ENCODE measurements around the gene YBX1. TPM values are rescaled to one million over a fixed set of nuclear protein-coding genes. Genes with fewer than 3 reads are reported as not detected.

Gene YBX1
- total and polyA plus RNA-seq, 2 of the 13 experiments (the other 11 are each of a cell fraction or from before 2014, with no cell fraction given): 339 to 628 TPM

DNA sequence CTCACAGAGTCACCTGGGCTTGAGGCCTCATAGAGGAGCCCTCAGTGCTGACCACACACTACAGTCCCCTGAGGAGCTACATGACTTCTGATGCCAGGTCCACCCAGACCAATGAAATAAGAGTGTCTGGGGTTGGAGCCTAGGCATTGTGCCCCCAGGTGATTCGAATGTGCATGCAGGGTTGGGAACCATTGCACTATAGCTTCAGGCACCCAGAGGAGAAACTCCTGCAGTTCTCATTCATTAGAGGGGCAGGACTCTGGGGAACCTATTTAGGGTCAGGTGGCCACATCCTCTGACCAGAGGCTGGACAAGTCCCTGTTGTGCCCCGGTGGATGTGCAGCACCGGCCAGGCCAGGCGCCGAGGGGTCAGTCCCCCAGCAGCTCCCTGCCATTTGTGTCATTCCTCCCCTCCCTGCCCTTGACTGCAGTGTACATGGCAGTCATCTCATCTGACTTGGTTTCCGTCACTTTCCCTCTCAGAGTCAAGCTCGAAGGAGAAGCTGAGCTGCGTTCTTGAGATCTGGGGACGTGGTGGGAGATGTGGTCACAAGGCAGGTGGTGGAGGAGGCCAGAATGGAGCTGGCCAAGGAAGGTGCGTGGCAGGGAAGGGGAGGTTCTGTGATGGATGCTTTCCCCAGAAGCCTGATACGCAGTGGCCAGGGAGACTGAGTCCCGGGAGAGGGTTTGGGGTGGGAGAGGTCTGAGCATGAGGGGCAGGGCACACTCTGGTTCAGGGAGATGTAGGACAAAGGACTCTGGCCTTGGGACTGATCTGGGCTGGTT lies 51.4 kb downstream of the YBX1 start (continued):
- TF ChIP-seq SNAPC2 (CRISPR knock-in tag; IDR thresholded peaks at IDR 0.05) (no peak), ZNF530 (CRISPR knock-in tag; IDR thresholded peaks at IDR 0.05; ENCODE audit: low read depth) (no peak), RARA (CRISPR knock-in tag; IDR thresholded peaks at IDR 0.05) (no peak), MTF2 (CRISPR knock-in tag; IDR thresholded peaks at IDR 0.05; ENCODE audit: borderline replicate concordance) (no peak)

DNA sequence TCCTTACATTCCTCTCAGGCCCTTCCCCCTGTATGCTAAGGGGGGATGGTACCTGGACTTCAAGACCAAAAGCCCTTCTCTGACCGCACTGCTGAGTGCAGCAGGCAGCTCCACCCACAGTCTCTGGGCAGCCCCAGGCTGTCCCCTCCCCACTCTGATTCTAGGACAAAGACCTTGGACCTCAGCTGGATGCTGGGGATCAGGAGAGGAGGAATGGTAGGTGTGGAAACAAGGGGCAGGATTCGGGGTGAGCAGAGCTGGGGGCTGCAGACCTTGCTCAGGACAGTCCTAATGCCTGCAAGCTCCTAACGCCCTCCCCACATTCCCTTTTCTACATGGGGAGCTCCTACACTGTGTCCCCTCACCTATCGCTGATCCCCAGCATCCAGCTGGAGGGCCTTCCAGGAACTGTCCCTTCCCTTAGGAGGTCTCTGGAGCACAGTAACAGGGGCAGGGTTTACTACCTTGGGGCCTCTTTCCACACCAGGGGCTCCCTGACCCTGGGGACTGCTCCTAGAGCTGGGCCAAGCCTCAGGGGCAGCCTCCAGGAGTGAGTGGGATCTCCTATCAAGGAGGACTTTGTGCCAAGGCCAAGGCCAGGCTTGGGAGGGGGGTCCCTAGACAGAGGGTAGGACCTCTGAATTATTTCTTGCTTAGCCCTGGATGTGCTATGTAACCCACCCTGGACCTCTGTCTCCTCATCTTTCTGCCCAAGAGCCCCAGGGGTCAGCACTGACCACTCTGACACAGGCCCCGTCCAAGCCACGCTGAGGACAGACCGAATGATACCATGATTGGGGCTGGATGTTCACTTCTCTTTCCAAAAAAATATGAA lies 52.2 kb downstream of the YBX1 start:
- CTCF ChIA-PET (ENCODE audit: low intra/inter-chr PET ratio, low total read pairs): no interaction called here
- POLR2A ChIA-PET: interaction anchor here (1.1 kb wide), 1 partner anchor 33 kb away, joined by 5 read pairs; the partner anchor contains the start of genes C1orf50 and P3H1
- in situ Hi-C loops (cut with HindIII; ENCODE audit: extremely low pct_ligation_motif_present, low pct_unique_long_range_greater_than_20kb): loop anchor here (25.0 kb wide), 1 partner anchor 397 kb away; the partner anchor contains the start of gene FOXJ3

More for the DNA sequence above, 52.2 kb downstream of the YBX1 start:
- Histone ChIP-seq H3K27me3 (ENCODE audit: control insufficient read depth in 1 of 2, insufficient read depth in 2 of 2, low read length in 2 of 2) (no peaks in the 10 kb centered on the region), H3K27ac (ENCODE audit: extremely low read length, insufficient read depth, low read length) (no peak overlapping the region), H3K9me3 (ENCODE audit: low read length) (no peaks in the 10 kb centered on the region), H3K36me3 (replicated peaks in 1 of 2; ENCODE audit: control insufficient read depth in 1 of 2, insufficient read depth in 2 of 2, low read length in 2 of 2) (no peaks in the 10 kb centered on the region), H3K79me2 (ENCODE audit: insufficient read depth, low read length) (no peaks in the 10 kb centered on the region), H3K4me1 (ENCODE audit: insufficient read depth, low read length) (peaks cover 50% of the 10 kb centered on the region), H2AFZ (ENCODE audit: low read length) (no peak overlapping the region), H4K20me1 (ENCODE audit: insufficient read depth, low read length) (no peaks in the 10 kb centered on the region), H3K9ac (ENCODE audit: insufficient read depth, low read depth, low read length) (no peak overlapping the region), H3K4me2 (ENCODE audit: low read depth, low read length) (peak overlapping the region; percentile 18; the same call in 1 of the 2 replicates), H3K4me3 (replicated peaks in 1 of 3; ENCODE audit: insufficient read depth in 1 of 3, low read depth in 2 of 3, low read length in 3 of 3) (no peak overlapping the region)
- TF ChIP-seq, protein P1, sequence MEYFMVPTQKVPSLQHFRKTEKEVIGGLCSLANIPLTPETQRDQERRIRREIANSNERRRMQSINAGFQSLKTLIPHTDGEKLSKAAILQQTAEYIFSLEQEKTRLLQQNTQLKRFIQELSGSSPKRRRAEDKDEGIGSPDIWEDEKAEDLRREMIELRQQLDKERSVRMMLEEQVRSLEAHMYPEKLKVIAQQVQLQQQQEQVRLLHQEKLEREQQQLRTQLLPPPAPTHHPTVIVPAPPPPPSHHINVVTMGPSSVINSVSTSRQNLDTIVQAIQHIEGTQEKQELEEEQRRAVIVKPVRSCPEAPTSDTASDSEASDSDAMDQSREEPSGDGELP (IDR thresholded peaks at IDR 0.05; ENCODE audit: borderline replicate concordance, low read depth): peak; percentile 33; the same call in 1 of the 2 replicates
- TF ChIP-seq REXO4 (CRISPR knock-in tag; IDR thresholded peaks at IDR 0.05; ENCODE audit: borderline replicate concordance) (no peak), DR1 (CRISPR knock-in tag; IDR thresholded peaks at IDR 0.05) (0 out of 2 replicates have a peak, but pooled peaks have one; percentile 12), HNF4A (CRISPR knock-in tag; IDR thresholded peaks at IDR 0.05) (peak; percentile 51), MTA1 (CRISPR knock-in tag; IDR thresholded peaks at IDR 0.05; ENCODE audit: borderline replicate concordance) (0 out of 2 replicates have a peak, but pooled peaks have one; percentile 29), RXRB (CRISPR knock-in tag; IDR thresholded peaks at IDR 0.05; ENCODE audit: borderline replicate concordance) (no peak), ZNF768 (CRISPR knock-in tag; IDR thresholded peaks at IDR 0.05) (peak; percentile 82), HNF4G (IDR thresholded peaks at IDR 0.05; ENCODE audit: borderline replicate concordance, low read depth, low read length) (0 out of 2 replicates have a peak, but pooled peaks have one; percentile 23), HNF4G (CRISPR knock-in tag; IDR thresholded peaks at IDR 0.05; ENCODE audit: borderline replicate concordance, low read depth) (no peak), PATZ1 (CRISPR knock-in tag; IDR thresholded peaks at IDR 0.05) (peak; percentile 76)
- TF ChIP-seq, protein P2, sequence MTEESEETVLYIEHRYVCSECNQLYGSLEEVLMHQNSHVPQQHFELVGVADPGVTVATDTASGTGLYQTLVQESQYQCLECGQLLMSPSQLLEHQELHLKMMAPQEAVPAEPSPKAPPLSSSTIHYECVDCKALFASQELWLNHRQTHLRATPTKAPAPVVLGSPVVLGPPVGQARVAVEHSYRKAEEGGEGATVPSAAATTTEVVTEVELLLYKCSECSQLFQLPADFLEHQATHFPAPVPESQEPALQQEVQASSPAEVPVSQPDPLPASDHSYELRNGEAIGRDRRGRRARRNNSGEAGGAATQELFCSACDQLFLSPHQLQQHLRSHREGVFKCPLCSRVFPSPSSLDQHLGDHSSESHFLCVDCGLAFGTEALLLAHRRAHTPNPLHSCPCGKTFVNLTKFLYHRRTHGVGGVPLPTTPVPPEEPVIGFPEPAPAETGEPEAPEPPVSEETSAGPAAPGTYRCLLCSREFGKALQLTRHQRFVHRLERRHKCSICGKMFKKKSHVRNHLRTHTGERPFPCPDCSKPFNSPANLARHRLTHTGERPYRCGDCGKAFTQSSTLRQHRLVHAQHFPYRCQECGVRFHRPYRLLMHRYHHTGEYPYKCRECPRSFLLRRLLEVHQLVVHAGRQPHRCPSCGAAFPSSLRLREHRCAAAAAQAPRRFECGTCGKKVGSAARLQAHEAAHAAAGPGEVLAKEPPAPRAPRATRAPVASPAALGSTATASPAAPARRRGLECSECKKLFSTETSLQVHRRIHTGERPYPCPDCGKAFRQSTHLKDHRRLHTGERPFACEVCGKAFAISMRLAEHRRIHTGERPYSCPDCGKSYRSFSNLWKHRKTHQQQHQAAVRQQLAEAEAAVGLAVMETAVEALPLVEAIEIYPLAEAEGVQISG (CRISPR knock-in tag; IDR thresholded peaks at IDR 0.05): peak; percentile 22; the same call in 1 of the 2 replicates
- ATAC-seq (peak; percentile 70), FAIRE-seq (peak; percentile 36), DNase-seq (ENCODE audit: low spot score) (peak; percentile 25)
- no TSS peak for BruUV-seq (replicated peaks)
- WGBS (ENCODE audit: low lambda C conversion rate): 69% methylated on average over 6 of the region's 7 CpGs
- intact Hi-C loops (cut with micrococcal nuclease; ENCODE audit: unreplicated experiment): no loop called here

Data from HepG2 (cell line).